HG02973 (cell line): ENCODE results near the gene COX10.
"Not testable (repeated sequence)": the region's sequence is repeated elsewhere in the genome, so short reads cannot be mapped to it uniquely, and the experiment has no call there.

Source experiments
- ATAC-seq: cut with Tn5 transposase; IDR thresholded peaks from one replicate; pipeline ENCODE4 v1.9.1; 2021; ENCODE audit warnings: moderate library complexity; ENCODE audit not compliant: unreplicated experiment

Gene COX10

GRCh38 chr17:14201988-14202380 lies 132.7 kb downstream of the COX10 start:
- ATAC-seq = no peak

- ATAC-seq = no peak
These were observed 133.3 kb downstream of the COX10 start for GRCh38 chr17:14202388-14203166.

GRCh38 chr17:14203388-14203787 lies 134.1 kb downstream of the COX10 start:
- ATAC-seq = no peak

- no peak for ATAC-seq
These were observed 134.8 kb downstream of the COX10 start for GRCh38 chr17:14204084-14204483.

- no peak for ATAC-seq
These were observed 135.2 kb downstream of the COX10 start for GRCh38 chr17:14204546-14204945.

- ATAC-seq = no peak
These were observed 136.1 kb downstream of the COX10 start for GRCh38 chr17:14205380-14205779.

- no peak for ATAC-seq
These were observed 136.7 kb downstream of the COX10 start for GRCh38 chr17:14205992-14206461.

- ATAC-seq = no peak
These were observed 137.6 kb downstream of the COX10 start for GRCh38 chr17:14206891-14207290.

- no peak for ATAC-seq
These were observed 138.5 kb downstream of the COX10 start for GRCh38 chr17:14207791-14208190.

- no peak for ATAC-seq
These were observed 139.9 kb downstream of the COX10 start for GRCh38 chr17:14209215-14209614.

- no peak for ATAC-seq
These were observed 141.9 kb downstream of the COX10 start for GRCh38 chr17:14211246-14211645.

- no peak for ATAC-seq
These were observed 142.5 kb downstream of the COX10 start for GRCh38 chr17:14211801-14212200.

- ATAC-seq = no peak
These were observed 143.1 kb downstream of the COX10 start for GRCh38 chr17:14212401-14212800.

- ATAC-seq = no peak
These were observed 145.0 kb downstream of the COX10 start for GRCh38 chr17:14214271-14214670.

GRCh38 chr17:14222611-14223010 lies 153.3 kb downstream of the COX10 start:
- ATAC-seq = no peak

- no peak for ATAC-seq
These were observed 156.1 kb downstream of the COX10 start for GRCh38 chr17:14225254-14225980.

GRCh38 chr17:14227052-14227451 lies 157.7 kb downstream of the COX10 start:
- ATAC-seq = no peak

GRCh38 chr17:14228903-14229302 lies 159.6 kb downstream of the COX10 start:
- ATAC-seq = no peak

GRCh38 chr17:14231187-14231586 lies 161.9 kb downstream of the COX10 start:
- ATAC-seq = not testable (repeated sequence)

GRCh38 chr17:14235047-14235446 lies 165.7 kb downstream of the COX10 start:
- not testable (repeated sequence) for ATAC-seq

GRCh38 chr17:14236032-14236431 lies 166.7 kb downstream of the COX10 start:
- ATAC-seq = not testable (repeated sequence)

GRCh38 chr17:14236762-14237161 lies 167.5 kb downstream of the COX10 start, which contains the start of gene CDRT15:
Gene CDRT15 (minus strand): TSS chr17:14236862. CDS start chr17:14236833, 29 bp downstream.
- not testable (repeated sequence) for ATAC-seq
